GM12892 (cell line): Measurements from ENCODE around the gene TMEM229B.

Source experiments
- DNase-seq: peaks from one replicate; pipeline ENCODE4 v3.0.0; 2011; ENCODE audit not compliant: insufficient read length
- FAIRE-seq: peaks from 2 replicates; lab custom pipeline; 2011; peaks lifted over from hg19 to GRCh38; lab: Jason Lieb, UNC
- POLR2A ChIP-seq: IDR thresholded peaks from 2 replicates; pipeline ENCODE4 v1.6.1; 2011; ENCODE audit warnings: low read depth, low read length, control low read depth
- POLR2AphosphoS5 ChIP-seq: IDR thresholded peaks from 2 replicates; pipeline ENCODE4 v1.6.1; 2011; ENCODE audit warnings: low read depth, low read length, control low read depth
- TAF1 ChIP-seq: IDR thresholded peaks from 2 replicates; pipeline ENCODE4 v1.6.1; 2011; ENCODE audit warnings: low read depth, mild to moderate bottlenecking, control low read depth, low read length, borderline replicate concordance

The TMEM229B gene

DNA sequence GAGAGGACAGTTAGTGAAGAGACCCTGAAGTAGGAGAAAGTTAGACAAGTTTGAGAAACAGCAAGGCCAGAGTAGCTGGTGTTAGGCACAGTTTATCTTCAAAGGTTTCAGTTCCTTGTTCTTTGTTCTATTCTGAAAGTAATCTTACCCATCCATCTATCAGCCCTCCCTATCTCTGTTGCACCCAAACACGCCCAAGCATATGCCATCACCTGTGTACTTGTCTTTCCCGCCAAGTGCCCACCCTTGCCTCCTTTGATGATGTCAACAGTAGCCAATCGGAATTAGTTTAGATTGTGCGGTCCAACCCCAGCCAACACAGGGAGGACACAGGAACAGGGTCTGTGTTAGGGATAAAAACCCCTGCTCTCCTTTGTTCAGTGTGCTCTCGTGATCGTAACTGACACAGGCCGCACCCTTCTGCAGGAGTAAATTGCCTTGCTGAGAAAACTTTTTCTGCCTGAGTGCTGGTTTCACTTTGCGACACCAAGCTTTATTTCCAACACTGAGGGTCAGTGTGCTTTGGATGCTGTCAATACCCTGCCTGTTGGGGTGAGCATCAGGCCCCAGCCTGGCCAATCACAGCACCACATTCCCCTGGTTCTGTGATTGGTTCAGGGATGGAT, 4.7 kb upstream of the TMEM229B start:
- FAIRE-seq (peak; percentile 96), DNase-seq (no peak)
- TF ChIP-seq POLR2A (no peak), TAF1 (no peak), POLR2AphosphoS5 (no peak)

DNA sequence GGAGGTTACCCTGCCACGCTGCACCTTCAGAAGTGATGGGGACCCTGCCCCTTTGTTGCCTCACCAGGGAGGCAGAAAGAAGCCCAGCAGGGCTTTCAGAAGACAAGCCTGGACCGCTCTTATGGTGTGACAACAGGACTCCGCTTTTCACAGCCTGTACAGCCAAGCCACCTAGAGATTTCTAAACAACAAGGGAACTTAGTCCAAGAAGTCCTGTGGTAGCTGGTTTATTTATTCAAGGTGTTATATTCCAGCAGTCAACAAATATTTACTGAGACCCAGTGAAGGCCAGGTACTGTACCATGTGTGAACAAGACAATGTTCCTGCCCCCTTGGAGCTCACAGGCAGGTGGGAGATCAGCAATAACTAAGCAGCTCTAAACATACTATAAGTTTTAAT, 4.0 kb upstream of the TMEM229B start:
- TF ChIP-seq POLR2A (no peak), POLR2AphosphoS5 (no peak), TAF1 (no peak)
- DNase-seq (no peak), FAIRE-seq (no peak)

DNA sequence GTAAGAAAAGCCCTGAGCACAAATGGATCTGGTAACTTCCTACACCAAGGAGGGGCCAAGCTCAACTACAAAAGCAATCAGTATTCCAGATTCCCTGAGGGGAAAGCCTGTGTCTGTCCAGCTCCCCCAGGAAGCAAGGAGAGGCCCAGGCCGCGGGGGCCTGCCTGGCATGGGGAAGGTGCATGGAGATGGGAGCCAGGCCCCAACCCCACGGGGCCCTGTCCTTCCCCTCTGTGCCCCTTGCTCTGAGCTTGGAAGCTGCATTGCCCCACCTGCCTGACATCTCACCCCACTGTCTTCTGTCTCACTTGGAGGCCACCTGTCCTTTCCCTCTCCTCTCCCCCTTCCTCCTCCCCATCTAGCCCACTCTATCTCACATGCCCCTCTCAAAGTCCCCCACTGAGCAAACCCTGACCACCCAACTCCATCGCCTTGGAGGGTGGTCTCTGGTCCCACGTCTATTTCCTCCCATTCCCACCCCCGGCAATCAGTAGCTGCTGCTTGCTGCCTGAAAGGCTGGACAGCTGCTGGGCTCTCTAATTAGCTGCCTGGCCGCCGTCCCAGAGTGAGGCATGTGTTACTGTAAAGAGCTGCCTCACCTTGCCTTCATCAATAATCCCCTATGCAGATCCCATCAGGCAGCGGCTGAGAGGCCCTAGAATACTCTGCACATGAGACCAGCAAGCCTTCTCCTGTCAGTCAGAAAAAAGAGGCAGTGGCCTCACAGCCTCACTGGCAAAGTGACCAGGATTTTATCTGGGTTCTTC, 3.4 kb upstream of the TMEM229B start:
- DNase-seq (no peak), FAIRE-seq (no peak)
- TF ChIP-seq POLR2A (no peak), TAF1 (no peak), POLR2AphosphoS5 (no peak)

DNA sequence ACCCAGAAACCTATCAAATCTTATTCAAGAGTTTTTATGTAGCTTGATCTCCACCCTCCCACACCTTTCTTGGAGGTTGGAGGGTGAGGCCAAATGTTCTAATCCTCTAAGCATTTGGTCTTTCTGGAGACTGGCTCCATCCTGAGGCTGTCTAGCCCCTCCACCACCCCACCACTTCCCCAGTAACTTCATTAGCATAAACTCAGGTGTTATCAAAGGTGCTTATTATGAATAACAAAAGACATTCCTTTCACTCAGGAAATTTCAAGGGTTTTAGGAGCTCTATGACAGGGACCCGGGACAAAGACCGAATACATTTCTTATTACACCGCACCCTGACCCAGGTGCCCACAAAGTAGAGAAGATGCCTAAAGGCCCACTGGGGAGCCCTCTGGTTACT, 2.8 kb upstream of the TMEM229B start:
- DNase-seq (no peak), FAIRE-seq (no peak)
- no peak for TF ChIP-seq POLR2AphosphoS5
- no peak for TF ChIP-seq TAF1
- no peak for TF ChIP-seq POLR2A

DNA sequence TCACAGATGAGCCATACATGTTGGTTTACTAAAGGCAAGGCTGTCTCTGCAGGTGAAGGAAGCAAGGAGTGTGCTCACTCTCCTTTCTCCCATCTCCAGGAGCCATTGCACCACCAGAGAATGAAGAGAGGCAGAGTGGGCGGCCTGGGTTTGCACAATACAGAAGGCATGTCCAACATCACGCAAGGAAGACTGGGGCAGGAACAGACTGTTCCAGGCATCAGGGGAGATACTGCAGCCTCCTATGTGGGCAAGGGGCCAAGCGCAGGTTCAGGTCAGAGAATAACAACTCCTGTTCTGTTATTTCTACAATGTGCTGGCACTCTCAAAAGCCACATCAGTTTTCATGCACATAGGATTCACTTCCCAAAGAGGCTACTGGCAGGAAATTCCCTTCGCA, 1.7 kb upstream of the TMEM229B start:
- DNase-seq: no peak
- TF ChIP-seq TAF1: no peak
- TF ChIP-seq POLR2AphosphoS5: no peak
- no peak for TF ChIP-seq POLR2A
- FAIRE-seq: no peak

DNA sequence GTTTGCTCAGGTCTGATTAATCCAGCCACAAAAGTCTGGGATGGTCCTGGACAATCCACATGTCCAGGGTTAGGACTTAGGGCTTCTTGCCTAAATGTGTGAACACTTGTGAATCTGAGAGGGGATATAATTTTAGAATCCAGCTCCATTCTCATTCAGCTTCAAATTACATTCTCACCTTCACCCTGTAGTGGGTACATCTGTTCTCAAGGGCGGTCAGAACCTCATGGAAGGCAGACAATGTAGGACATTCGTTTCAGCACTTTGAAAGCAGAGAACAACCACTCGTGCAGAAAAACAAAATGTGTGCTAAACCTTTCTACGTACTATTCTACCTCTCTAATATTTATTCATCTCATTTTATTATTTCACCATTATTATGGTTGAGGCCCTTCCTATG, 1.2 kb downstream of the TMEM229B start:
- DNase-seq: no peak
- no peak for FAIRE-seq
- no peak for TF ChIP-seq POLR2A
- TF ChIP-seq TAF1: no peak
- TF ChIP-seq POLR2AphosphoS5: no peak

DNA sequence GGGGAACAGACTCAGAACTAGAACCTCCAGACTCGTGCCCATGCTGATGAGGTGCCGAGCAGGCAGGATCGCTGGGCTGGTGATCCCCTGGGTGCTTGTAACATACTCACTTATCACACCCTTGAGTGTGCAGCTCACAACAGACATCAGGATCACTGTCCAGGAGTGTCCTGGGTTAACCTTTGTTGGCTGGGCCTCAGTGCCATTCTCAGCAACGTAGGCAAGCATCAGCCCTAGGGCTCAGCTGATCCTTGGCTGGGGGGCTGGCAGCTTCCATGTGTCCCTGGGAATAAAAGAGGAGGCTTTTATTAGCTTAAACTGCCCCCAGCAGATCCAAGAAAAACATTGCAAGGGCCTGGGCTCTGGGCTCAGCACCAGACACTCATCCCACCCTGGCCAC, 1.6 kb downstream of the TMEM229B start:
- no peak for FAIRE-seq
- no peak for TF ChIP-seq POLR2A
- no peak for TF ChIP-seq POLR2AphosphoS5
- TF ChIP-seq TAF1: no peak
- no peak for DNase-seq

DNA sequence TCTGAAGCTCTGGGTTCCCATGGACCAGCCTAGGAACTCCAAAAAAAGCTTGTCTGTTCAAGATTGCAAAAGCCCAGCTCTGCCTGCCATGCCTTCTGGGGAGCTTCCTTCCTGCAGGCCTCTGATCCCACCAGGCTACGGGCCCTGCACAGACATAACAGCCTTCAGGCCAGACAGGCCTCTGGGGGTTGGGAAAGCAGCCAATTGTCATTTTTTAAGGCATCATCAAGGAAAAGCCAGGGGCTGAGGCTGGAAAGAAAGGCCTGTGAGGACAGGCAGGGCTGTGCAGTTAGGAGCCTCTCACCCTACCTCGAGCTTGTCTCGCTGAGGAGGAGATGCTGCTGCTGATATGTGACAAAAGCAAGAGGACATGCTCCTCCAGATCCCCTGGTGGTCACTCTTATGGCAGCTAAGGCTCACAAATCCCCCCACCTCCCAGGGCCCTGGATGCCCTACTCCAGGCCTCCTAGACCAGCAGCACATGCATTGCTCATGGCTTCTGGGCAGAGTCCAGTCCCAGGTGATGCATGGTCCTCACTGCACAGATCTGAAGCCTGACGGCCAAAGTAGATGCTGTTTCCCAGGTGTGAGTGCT, 2.9 kb downstream of the TMEM229B start:
- no peak for TF ChIP-seq POLR2AphosphoS5
- no peak for TF ChIP-seq TAF1
- no peak for TF ChIP-seq POLR2A
- FAIRE-seq (no peak), DNase-seq (no peak)

DNA sequence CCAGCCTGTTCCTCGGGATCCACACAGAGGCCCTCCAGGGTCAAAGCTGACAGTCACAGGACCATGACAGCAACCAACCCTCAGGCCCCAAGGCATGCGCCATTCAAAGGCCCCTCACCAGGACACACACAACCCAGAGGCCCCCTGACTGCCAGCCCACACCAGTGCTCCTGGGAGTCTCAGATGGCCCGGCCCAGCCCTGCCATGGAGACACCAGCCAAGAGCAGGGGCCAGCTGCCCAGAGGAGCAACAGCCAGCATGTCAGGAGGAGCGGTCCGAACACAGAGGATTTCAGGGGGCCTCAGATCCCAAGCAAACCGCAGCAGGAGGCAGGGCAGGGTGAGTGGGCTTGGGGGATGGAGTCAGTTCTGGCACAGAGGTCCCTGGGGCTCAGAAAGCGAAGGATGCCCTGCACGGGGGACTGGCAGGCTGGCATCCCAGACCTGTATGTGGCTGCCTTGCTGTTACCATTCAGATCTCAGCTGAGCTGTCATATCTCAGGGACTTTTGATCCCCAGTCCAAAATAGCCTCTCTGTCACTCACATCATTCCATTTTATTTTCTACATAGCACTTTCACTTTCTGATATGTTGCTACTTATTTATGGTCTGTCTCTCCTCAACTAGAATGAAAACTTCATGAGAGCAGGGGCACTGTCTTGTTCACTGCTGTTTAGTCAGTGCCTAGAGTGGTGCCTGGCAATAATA, 4.8 kb downstream of the TMEM229B start:
- no peak for TF ChIP-seq POLR2A
- TF ChIP-seq POLR2AphosphoS5: no peak
- no peak for TF ChIP-seq TAF1
- peak; percentile 42 for FAIRE-seq

DNA sequence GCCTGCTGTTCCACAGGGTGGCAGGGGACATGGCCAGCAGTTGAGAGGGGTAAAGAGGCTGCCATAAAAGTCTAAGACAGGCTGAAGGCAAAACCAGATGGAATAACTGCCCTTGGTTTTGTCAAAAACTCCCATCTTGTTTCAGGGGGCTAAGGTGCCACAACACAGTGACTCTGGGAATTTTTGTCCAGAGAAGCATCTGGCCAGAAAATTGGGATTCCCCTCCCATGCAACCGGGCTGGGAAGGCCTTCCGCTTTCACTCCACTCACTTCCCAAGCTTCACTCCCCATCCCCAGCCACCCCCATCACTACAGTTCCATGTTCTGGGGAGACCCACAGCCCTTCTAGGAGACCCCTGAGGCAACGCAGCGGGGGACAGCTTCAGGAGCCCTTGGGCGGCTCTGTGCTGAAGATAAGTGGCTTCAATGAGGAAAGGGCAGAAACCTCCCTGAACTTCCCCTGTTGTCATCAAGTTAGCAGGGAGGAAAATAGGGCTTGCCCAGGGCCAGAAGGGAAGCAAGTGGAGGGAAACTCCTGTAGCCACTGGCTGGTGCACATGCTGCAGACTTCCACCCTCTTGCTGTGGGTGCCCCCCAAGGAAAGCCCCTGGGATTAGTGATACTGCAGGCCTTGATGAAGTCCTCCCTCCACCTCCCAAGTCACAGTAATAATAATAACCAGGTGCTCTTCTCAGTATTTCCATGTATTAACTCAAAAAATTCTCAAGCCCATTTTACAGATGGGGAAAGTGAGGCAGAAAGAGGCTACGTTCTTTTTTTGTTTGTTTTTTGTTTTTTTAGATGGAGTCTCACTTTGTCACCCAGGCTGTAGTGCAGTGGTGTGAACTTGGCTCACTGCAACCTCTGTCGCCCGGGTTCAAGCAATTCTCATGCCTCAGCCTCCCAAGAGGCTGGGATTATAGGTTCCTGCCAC, 6.0 kb downstream of the TMEM229B start:
- FAIRE-seq: no peak
- TF ChIP-seq POLR2A (no peak), POLR2AphosphoS5 (no peak), TAF1 (no peak)
- no peak for DNase-seq

More for the DNA sequence above, 4.8 kb downstream of the TMEM229B start:
- no peak for DNase-seq

DNA sequence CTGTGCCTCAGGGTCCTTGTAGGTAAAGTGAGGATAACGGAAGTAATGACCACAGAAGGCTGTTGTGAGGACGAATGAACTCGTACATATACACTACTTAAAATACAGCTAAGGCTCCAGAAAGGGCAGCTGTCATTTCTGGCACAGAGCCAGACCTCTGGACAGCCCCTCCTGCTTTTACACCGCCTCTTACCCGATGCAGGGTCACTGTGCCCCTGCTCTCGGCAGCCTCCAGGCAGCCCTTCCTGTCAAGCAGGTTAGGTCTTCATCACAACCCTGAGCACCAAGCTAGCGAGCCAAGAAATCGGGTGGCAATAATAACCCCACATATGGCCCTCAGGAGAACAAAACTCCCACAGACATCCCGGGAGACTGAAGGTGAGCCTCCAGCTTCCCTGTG, 8.5 kb downstream of the TMEM229B start:
- FAIRE-seq (no peak), DNase-seq (no peak)
- TF ChIP-seq POLR2A: no peak
- TF ChIP-seq TAF1: no peak
- no peak for TF ChIP-seq POLR2AphosphoS5

DNA sequence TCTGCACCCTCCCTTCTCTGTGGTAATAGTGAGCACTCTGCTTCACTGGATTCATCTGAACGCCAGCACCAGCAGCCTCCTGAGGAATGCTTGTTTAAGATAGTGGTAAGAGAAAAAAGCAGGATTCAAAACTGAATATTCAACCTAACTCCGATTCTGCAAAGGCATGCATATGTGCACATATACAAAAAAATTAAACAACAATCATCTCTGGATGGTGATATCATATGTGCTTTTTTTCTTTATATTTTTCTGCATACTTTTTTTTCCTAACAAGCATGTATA, 9.8 kb downstream of the TMEM229B start:
- DNase-seq (no peak), FAIRE-seq (no peak)
- TF ChIP-seq POLR2AphosphoS5: no peak
- TF ChIP-seq POLR2A: no peak
- TF ChIP-seq TAF1: no peak
